ENCODE results near the gene E2F8. TPM values are rescaled to one million over a fixed set of nuclear protein-coding genes. Genes with fewer than 3 reads are reported as not detected.

E2F8 gene
- total and polyA plus RNA-seq, 10 of the 15 experiments (the other 5 are each of a cell fraction or from before 2014, with no cell fraction given), result 8.8 to 28.1 (median 18.5) TPM

GRCh38 chr11:19208181-19208580, 32.6 kb downstream of the E2F8 start:
- H3K4me2 ChIP-seq (ENCODE audit: control insufficient read depth, insufficient read depth), result no peak overlapping the region
- DNase-seq (ENCODE audit: low read depth, low spot score) (no peak), ATAC-seq (no peak), FAIRE-seq (no peak)
- ChIA-PET CTCF (no interaction called here), POLR2A (no interaction called here), RAD21 (ENCODE audit: unreplicated experiment) (no interaction called here), SMC1A (ENCODE audit: uncharacterized antibody, unreplicated experiment) (no interaction called here)
- H2AFZ ChIP-seq (ENCODE audit: control insufficient read depth, low read depth, low read length), result no peak overlapping the region
- no peaks in the 10 kb centered on the region for H3K36me3 ChIP-seq (ENCODE audit: control insufficient read depth in 2 of 2, insufficient read depth in 2 of 2, low read length in 1 of 2)
- no peak overlapping the region for H3K9ac ChIP-seq (ENCODE audit: control insufficient read depth, insufficient read depth, low read length)
- no peaks in the 10 kb centered on the region; a peak in 2 of 4 replicates for H3K27me3 ChIP-seq (replicated peaks in 1 of 2; ENCODE audit: control insufficient read depth in 2 of 2, insufficient read depth in 2 of 2, low read length in 1 of 2)
- H3K4me1 ChIP-seq (ENCODE audit: control insufficient read depth, insufficient read depth, low read length), result no peaks in the 10 kb centered on the region
- no peak for TF ChIP-seq ZBED1 (IDR thresholded peaks at IDR 0.05; ENCODE audit: borderline replicate concordance)
- TF ChIP-seq ZBTB4 (CRISPR knock-in tag; IDR thresholded peaks at IDR 0.05), result no peak
- no peak for TF ChIP-seq BCLAF1 (IDR thresholded peaks at IDR 0.05)
- no peak for TF ChIP-seq ZSCAN29 (IDR thresholded peaks at IDR 0.05)
- no peak for TF ChIP-seq EP300 (IDR thresholded peaks at IDR 0.05; ENCODE audit: borderline replicate concordance in 1 of 2, control insufficient read depth in 1 of 2, low read depth in 2 of 2, low read length in 2 of 2)
- TF ChIP-seq BRCA1 (IDR thresholded peaks at IDR 0.05; ENCODE audit: low read depth, low read length), result no peak
- no peak for TF ChIP-seq SIN3A (IDR thresholded peaks at IDR 0.05; ENCODE audit: low read depth, low read length)
- no peak for TF ChIP-seq RUNX3 (IDR thresholded peaks at IDR 0.05; ENCODE audit: low read length)
- TF ChIP-seq USF1 (IDR thresholded peaks at IDR 0.05; ENCODE audit: borderline replicate concordance, extremely low read length, insufficient read depth, low read depth, low read length), result no peak
- TF ChIP-seq IRF5 (IDR thresholded peaks at IDR 0.05; ENCODE audit: borderline replicate concordance), result no peak
- no peak for TF ChIP-seq EGR1 (IDR thresholded peaks at IDR 0.05; ENCODE audit: borderline replicate concordance in 1 of 2, low read depth in 2 of 2, low read length in 2 of 2)
- TF ChIP-seq SKIL (IDR thresholded peaks at IDR 0.05; ENCODE audit: low read depth, poor library complexity, severe bottlenecking), result no peak
- no peak for TF ChIP-seq HDAC6 (IDR thresholded peaks at IDR 0.05; ENCODE audit: unreplicated experiment)
- no peaks in the 10 kb centered on the region for H3K79me2 ChIP-seq (ENCODE audit: control insufficient read depth, insufficient read depth, low read length)
- no peaks in the 10 kb centered on the region; the same call in 2 of the 3 replicates for H3K9me3 ChIP-seq (replicated peaks; ENCODE audit: control insufficient read depth, insufficient read depth, low read length)
- no peaks in the 10 kb centered on the region for H4K20me1 ChIP-seq (ENCODE audit: control insufficient read depth, insufficient read depth)
- intact Hi-C loops (cut with micrococcal nuclease; ENCODE audit: unreplicated experiment), result no loop called here
- H3K27ac ChIP-seq (ENCODE audit: control insufficient read depth, insufficient read depth), result no peak overlapping the region
- H3K4me3 ChIP-seq, result no peak overlapping the region
- WGBS (ENCODE audit: insufficient coverage, insufficient replicate concordance, low lambda C conversion rate, missing lambda C conversion rate), result 66% methylated on average over 2 of the region's 2 CpGs
- BruUV-seq (replicated peaks), result no TSS peak
- in situ Hi-C loops (cut with MboI), result no loop called here
